ENCODE data around the gene NCSTN.

Gene NCSTN

DNA sequence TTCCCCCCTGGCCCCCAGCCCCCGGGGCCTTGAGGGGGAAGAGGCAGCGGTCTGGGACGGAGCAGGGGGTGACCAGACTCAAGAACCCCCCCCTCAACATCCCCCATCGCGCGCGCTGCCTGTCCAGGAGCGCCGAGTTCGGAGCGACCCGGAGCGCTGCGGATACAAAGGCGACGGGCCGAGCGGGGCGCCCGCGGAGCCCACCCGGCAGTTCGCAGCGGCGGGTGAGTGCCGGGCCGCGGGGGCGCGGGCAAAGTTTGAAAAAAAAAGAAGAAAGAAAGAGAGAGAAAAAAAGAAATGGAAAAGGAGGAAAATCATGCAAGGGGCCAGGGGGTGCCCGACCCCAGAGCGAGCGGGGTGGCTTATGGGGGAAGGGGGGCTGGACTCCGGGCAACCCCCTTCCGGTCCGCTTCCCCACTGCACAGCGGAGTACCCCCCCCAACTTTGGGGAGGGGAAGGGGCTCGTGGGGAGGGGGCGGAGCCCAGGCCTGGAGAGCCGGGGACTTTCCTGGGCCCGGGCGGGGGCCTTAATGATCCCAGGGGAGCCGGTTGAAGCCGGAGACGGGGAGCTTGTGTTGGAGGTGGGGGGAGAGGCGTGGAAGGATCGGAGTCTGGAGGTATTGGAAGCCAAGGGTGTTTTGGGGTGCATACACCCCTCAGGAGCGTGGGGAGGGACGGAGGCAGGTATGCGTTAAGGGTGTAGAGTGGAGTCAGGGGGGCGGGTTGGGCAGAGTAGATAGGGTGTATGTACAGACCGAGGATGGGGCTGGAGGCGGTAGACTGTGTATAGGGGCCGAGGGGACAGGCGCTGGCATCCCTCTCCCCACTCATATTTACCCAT, 57.7 kb downstream of the NCSTN start:
- no peak for DNase-seq (ENCODE audit: low read depth, low spot score)
- H3K4me3 ChIP-seq (ENCODE audit: low read length), result peak overlapping the region; percentile 58

DNA sequence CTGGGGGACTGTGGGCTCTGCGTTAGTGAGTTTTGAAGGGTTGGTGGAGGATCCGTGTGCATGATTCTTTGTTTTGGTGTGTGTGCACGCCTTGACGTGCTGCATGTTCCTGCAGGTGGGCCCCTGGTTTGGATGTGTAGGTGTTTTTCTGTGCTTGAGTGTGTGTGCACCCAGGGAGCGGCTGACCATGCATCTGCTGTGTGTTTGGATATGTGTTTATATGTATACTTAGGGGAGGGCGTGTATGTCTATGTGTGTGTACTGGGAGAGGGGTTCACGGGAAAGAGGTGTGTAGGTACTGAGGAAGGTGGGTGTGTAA, 58.3 kb downstream of the NCSTN start:
- no peak overlapping the region for H3K4me3 ChIP-seq (ENCODE audit: low read length)
- no peak for DNase-seq (ENCODE audit: low read depth, low spot score)

DNA sequence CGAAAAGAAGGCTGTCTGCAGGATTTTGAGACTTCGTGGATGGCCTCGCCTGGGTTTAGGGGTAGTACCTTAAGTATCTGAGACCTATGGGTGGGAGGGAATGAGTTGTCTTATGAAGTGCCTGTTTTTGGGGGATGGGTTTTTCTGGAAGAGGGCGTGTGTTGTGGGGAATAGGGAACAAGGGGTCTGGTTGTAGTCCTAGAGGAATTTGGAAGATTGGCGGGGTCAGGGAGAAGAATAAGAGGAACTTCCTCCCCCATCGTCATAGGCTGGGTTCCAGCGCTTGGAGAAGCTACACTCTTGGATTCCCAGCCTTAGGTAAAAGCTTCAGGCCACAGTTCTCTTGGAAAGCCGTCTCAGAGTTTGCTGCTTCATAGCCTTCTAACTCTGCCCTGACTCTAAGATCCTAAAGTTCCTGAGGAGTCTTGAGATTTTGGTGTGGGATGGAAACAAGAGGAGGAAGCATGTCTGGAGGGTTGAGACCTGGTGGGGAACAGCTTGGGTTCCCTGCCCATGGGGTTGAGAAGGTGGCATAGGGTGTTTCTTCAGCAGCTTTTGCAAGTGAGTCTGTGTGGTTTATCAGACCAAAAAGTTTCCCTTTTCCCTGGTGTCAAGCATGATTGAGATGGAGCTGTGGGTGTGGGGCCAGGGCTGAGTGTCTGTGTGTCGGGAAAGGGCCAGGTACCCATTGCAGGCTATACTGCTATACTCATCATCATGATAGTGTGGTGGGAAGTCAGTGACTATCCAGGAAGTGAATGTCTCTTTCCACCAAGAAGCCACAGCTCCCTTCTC, 59.0 kb downstream of the NCSTN start:
- no peak for DNase-seq (ENCODE audit: low read depth, low spot score)
- H3K4me3 ChIP-seq (ENCODE audit: low read length), result no peak overlapping the region

DNA sequence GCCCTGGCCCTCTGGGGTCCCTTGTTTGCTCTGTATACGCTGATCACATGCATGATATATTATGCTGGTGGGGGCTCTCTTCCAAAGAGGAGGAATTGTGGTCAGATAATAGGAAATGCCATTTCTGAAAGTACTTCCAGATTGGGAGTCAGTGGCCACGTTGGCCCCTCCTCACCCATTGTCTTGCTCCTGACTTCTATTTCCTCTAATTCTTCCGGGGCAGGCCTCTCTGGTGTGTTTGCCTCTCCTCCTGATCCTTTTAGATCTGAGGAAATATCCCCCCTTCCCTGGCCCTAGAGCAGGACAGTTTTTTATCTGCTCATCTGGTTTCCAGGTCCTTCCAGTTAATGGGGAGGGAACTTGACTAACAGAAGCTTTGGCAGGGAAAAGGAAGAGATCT, 60.1 kb downstream of the NCSTN start:
- DNase-seq (ENCODE audit: low read depth, low spot score), result no peak
- H3K4me3 ChIP-seq (ENCODE audit: low read length), result no peak overlapping the region

DNA sequence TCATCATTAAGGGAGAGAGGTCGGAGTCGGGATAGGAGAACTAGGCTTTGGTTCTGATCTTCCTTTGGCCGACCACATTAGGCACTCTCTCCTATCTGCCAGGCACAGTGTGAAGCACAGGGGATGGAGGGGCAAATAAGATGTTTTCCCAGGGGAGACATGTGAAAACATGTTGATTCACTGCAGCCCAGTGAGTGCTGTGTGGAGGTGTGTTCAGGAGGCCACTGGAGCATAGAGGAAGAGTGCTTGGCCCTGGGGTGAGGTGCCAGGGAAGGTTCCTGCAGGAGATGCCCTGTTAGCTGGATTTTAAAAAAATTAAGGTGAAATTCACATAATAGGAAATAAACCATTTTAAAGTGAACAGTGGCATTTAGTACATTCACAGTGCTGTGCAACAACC, 60.9 kb downstream of the NCSTN start:
- no peak overlapping the region for H3K4me3 ChIP-seq (ENCODE audit: low read length)
- no peak for DNase-seq (ENCODE audit: low read depth, low spot score)

DNA sequence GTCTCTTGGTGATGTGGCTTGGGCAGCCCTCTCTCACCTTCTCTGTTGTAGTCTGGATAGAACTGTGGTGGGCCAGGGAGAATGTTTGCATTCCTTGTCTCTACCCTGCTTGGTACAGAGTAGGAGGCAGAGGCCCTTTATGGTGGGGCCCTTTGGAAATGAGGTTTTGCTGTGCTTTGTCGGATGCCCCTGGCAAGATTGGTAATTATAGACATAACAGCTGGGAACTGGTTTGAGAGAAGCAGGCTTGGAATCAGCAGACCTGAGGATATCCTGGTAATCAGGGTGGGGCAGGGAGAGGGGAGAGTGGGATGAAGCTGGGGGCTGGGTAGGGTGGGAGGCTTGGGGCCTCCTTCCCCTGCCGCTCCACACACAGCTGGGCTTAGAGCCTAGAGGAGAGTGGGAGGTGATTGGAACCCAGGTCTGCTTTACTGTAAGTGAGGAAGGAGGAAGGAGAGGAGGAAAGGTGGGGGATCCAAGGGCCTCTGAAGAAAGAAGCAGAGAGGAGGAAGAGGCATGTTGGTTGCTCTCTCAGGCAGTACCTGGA, 62.2 kb downstream of the NCSTN start:
- H3K4me3 ChIP-seq (ENCODE audit: low read length), result no peak overlapping the region
- no peak for DNase-seq (ENCODE audit: low read depth, low spot score)

DNA sequence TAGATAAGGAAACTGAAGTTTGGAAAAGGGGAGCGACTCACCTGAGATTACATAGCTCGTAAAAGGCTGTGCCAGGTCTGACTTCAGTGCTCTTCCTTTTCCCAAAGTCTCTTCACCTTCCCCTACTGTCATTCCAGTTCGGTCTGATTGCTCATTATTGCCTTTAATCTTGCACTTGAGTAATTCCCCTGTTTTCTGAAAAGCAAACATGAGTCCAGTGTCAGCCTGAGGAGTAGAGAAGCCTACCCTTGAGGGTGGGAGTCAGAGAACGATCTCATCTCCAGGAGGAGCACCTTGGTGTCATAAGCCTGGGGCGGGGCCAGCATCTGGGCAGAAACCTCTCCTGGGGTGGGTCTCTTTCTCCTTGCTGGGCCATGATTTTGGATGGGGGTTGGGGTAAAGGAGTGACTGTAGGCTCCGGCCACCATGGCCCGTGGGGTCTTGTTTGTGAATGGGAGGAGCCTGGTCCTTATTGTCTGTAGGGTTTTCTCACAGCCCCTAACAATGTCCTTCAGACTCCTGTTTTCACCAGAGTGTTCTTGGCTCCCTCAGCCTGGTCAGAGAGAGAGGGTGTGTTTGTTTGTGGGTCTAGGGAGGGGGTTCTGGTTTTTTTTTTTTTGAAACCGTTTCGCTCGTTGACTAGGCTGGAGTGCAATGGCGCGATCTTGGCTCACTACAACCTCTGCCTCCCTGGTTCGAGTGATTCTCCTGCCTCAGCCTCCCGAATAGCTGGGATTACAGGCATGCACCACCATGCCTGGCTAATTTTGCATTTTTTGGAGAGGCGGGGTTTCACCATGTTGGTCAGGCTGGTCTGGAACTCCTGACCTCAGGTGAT, 63.2 kb downstream of the NCSTN start:
- no peak overlapping the region for H3K4me3 ChIP-seq (ENCODE audit: low read length)
- DNase-seq (ENCODE audit: low read depth, low spot score), result no peak

DNA sequence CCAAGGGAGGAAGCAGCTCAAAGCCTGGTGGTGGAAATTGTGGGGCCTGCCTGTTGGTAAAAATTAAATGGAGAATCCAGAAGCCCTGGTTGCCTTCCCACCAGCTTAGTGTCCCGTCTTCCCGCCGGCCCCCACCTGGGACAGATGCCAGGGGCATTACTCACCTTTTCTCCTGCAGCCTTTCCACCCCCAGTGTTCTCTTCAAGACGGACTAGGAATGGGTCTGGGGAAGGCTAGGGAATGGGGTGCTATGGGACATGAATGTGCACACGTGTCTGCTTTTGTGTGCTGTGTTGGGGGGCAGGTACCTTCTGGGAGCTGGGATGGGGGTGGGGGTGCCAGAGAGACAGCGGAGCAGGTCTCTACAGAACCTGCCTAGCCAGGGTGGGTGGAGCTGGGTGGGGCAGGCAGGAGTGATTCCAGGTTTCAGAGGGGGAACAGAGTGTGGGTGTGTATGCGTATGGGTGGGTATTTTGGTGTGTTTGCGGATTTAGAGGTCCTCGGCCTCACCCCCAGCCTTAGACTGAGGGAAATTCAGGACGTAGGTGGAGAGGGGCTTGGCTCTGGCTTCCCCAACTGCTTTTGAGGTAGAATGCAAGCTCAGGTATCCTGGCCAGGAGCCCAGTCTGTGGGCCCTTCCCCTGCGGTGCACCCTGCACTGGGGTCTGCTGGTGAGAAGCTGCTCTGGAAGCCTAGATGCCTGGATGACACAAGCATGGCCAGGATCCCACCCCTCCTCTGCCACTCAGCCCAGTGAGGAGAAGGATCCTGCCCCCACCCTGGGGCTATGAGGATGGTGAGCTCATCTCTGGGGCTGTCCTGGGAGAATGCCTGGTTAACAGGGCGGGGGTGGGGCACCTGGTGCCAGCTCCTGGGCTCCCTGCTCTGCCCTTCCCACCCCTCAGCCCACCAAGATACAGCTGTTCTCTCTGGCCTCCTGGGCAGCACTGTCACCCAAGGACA, 64.9 kb downstream of the NCSTN start:
- H3K4me3 ChIP-seq (ENCODE audit: low read length), result no peak overlapping the region
- no peak for DNase-seq (ENCODE audit: low read depth, low spot score)
